GM13976 (cell line): Measurements from ENCODE around the gene BBS9.

Experiments used
- DNase-seq: peaks from one replicate; pipeline ENCODE4 v3.0.0; 2012; ENCODE audit warnings: low spot score
- CTCF ChIP-seq: IDR thresholded peaks from 2 replicates; pipeline ENCODE4 v1.5.1; 2012; ENCODE audit warnings: borderline replicate concordance, mild to moderate bottlenecking; ENCODE audit not compliant: insufficient read depth; ENCODE audit errors: extremely low read depth, missing control alignments, control extremely low read depth
- in situ Hi-C: fragments of 300-500 bp; cut with MboI; formaldehyde crosslinking; loops from one replicate; pipeline ENCODE4 v1.12.0; 2022; ENCODE audit warnings: low sequenced_read_pairs, mixed read lengths, inconsistent platforms; ENCODE audit not compliant: unreplicated experiment

Gene BBS9

GRCh38 chr7:33351709-33352108 is 222.3 kb downstream of the BBS9 start:
- no peak for DNase-seq
- in situ Hi-C loops: no loop called here
- no peak for TF ChIP-seq CTCF

- DNase-seq: no peak
- in situ Hi-C loops: no loop called here
These were observed 224.8 kb downstream of the BBS9 start for GRCh38 chr7:33354201-33354600.

GRCh38 chr7:33355386-33355785 is 226.0 kb downstream of the BBS9 start:
- TF ChIP-seq CTCF: no peak
- in situ Hi-C loops: no loop called here
- DNase-seq: no peak

More at GRCh38 chr7:33354201-33354600, 224.8 kb downstream of the BBS9 start:
- no peak for TF ChIP-seq CTCF

GRCh38 chr7:33356336-33356735 is 227.0 kb downstream of the BBS9 start:
- in situ Hi-C loops: no loop called here
- no peak for TF ChIP-seq CTCF

GRCh38 chr7:33357846-33358245 is 228.5 kb downstream of the BBS9 start:
- TF ChIP-seq CTCF: no peak
- in situ Hi-C loops: no loop called here
- DNase-seq: no peak

More at GRCh38 chr7:33356336-33356735, 227.0 kb downstream of the BBS9 start:
- DNase-seq: no peak

GRCh38 chr7:33369888-33370287 is 240.5 kb downstream of the BBS9 start:
- in situ Hi-C loops: no loop called here
- DNase-seq: no peak
- TF ChIP-seq CTCF: no peak

GRCh38 chr7:33373195-33373594 is 243.8 kb downstream of the BBS9 start:
- in situ Hi-C loops: no loop called here
- no peak for TF ChIP-seq CTCF
- DNase-seq: no peak
